SK-N-SH (cell line): ENCODE results near the gene NSUN7. TPM values are rescaled to one million over a fixed set of nuclear protein-coding genes. Genes with fewer than 3 reads are reported as not detected.

Source experiments
- CTCF ChIA-PET: fragments of 300-600, 350-600 bp; formaldehyde crosslinking; extraction: SDS; loops from one replicate; lab custom pipeline; 2021; lab: Yijun Ruan, JAX
- POLR2A ChIA-PET: fragments of 350-600 bp; sonication (Branson Sonifier 250); formaldehyde crosslinking; extraction: SDS; loops from one replicate; lab custom pipeline; 2020; ENCODE audit warnings: antibody characterized with exemption, inconsistent platforms; lab: Yijun Ruan, JAX
- DNase-seq: peaks from one replicate; pipeline ENCODE4 v3.0.0; 2012
- H2AFZ ChIP-seq: fragments of 200-600 bp; sonication (generic); 2 replicates; pipeline ENCODE4 v1.8.1; 2016; ENCODE audit warnings: antibody characterized with exemption, mild to moderate bottlenecking, low read depth
- H3F3A ChIP-seq: fragments of 200-600 bp; sonication (generic); replicated peaks from 2 replicates; pipeline ENCODE3; 2016; ENCODE audit warnings: antibody characterized with exemption, mild to moderate bottlenecking; ENCODE audit not compliant: insufficient read depth
- H3K27ac ChIP-seq, 2 experiments: fragments of 200-500 bp in 1 of 2; fragments of 200-600 bp in 1 of 2; sonication (Bioruptor generic) in 1 of 2; sonication (generic), shearing (Covaris generic) in 1 of 2; 2 replicates each; pipeline versions ENCODE4 v1.5.1 to v1.6.1; 2014 to 2016; ENCODE audit warnings: low read depth in 2 of 2, inconsistent platforms in 1 of 2, low read length in 1 of 2, mild to moderate bottlenecking in 1 of 2, mixed read lengths in 1 of 2
- H3K27me3 ChIP-seq: fragments of 200-600 bp; sonication (generic), shearing (Covaris generic); 2 replicates; pipeline ENCODE4 v1.6.1; 2016; ENCODE audit warnings: mixed run types; ENCODE audit not compliant: insufficient read depth
- H3K36me3 ChIP-seq, 2 experiments: fragments of 200-500 bp in 1 of 2; fragments of 200-600 bp in 1 of 2; sonication (Bioruptor generic) in 1 of 2; sonication (generic) in 1 of 2; replicated peaks in 1 of 2; 2 replicates each; pipeline versions ENCODE3 to v1.5.1; 2014 to 2016; ENCODE audit warnings: low read length in 1 of 2, mild to moderate bottlenecking in 1 of 2; ENCODE audit not compliant: insufficient read depth in 2 of 2, control insufficient read depth in 1 of 2
- H3K4me1 ChIP-seq, 2 experiments: fragments of 200-500 bp in 1 of 2; fragments of 200-600 bp in 1 of 2; sonication (Bioruptor generic) in 1 of 2; sonication (generic), shearing (Covaris generic) in 1 of 2; 2 replicates each; pipeline versions ENCODE4 v1.5.1 to v1.6.1; 2014 to 2016; ENCODE audit warnings: low read depth in 1 of 2, low read length in 1 of 2, mixed run types in 1 of 2; ENCODE audit not compliant: insufficient read depth in 2 of 2, control insufficient read depth in 1 of 2
- H3K4me2 ChIP-seq: fragments of 200-600 bp; sonication (generic), shearing (Covaris generic); 2 replicates; pipeline ENCODE4 v1.6.1; 2017; ENCODE audit warnings: mixed run types
- H3K4me3 ChIP-seq, 2 experiments: fragments of 200-500 bp in 1 of 2; fragments of 200-600 bp in 1 of 2; sonication (Bioruptor generic) in 1 of 2; sonication (generic), shearing (Covaris generic) in 1 of 2; 2 replicates each; pipeline versions ENCODE4 v1.5.1 to v1.8.1; 2014 to 2016; ENCODE audit warnings: low read depth in 2 of 2, inconsistent platforms in 1 of 2, low read length in 1 of 2, mild to moderate bottlenecking in 1 of 2, mixed read lengths in 1 of 2, moderate library complexity in 1 of 2
- H3K79me2 ChIP-seq: fragments of 200-600 bp; sonication (generic); 2 replicates; pipeline ENCODE4 v1.8.1; 2017; ENCODE audit warnings: mild to moderate bottlenecking; ENCODE audit not compliant: insufficient read depth
- H3K9ac ChIP-seq: fragments of 200-600 bp; sonication (generic); 2 replicates; pipeline ENCODE4 v1.6.1; 2017; ENCODE audit warnings: mixed run types
- H3K9me2 ChIP-seq: fragments of 200-600 bp; sonication (generic); 2 replicates; pipeline ENCODE4 v1.6.1; 2017; ENCODE audit warnings: mixed run types
- H3K9me3 ChIP-seq: fragments of 200-600 bp; sonication (generic); 2 replicates; pipeline ENCODE4 v1.6.1; 2017; ENCODE audit warnings: mixed run types, mild to moderate bottlenecking, moderate library complexity
- H4K20me1 ChIP-seq: fragments of 200-600 bp; sonication (generic); 2 replicates; pipeline ENCODE4 v1.6.1; 2017; ENCODE audit warnings: mild to moderate bottlenecking, mixed run types; ENCODE audit not compliant: insufficient read depth
- ELF1 ChIP-seq: IDR thresholded peaks from 2 replicates; pipeline ENCODE4 v1.4.0; 2012
- EZH2phosphoT487 ChIP-seq: fragments of 200-600 bp; sonication (generic); IDR thresholded peaks from 2 replicates; pipeline ENCODE4 v1.6.1; 2017; ENCODE audit warnings: low read depth, mixed run types, mild to moderate bottlenecking, antibody characterized with exemption, moderate library complexity, borderline replicate concordance
- FOSL2 ChIP-seq: IDR thresholded peaks from 2 replicates; pipeline ENCODE4 v1.4.0; 2012; ENCODE audit warnings: low read depth, mild to moderate bottlenecking, moderate library complexity, borderline replicate concordance
- FOXJ3 ChIP-seq: sonication (generic); formaldehyde crosslinking; IDR thresholded peaks from 2 replicates; pipeline ENCODE4 v1.5.1; 2020; ENCODE audit warnings: mild to moderate bottlenecking, missing genetic modification reagents
- GATA2 ChIP-seq: sonication (generic); formaldehyde crosslinking; IDR thresholded peaks from 2 replicates; pipeline ENCODE4 v1.5.0; 2020; ENCODE audit warnings: mild to moderate bottlenecking, missing genetic modification reagents
- JUND ChIP-seq: IDR thresholded peaks from 2 replicates; pipeline ENCODE4 v1.4.0; 2012
- MEF2A ChIP-seq: IDR thresholded peaks from 2 replicates; pipeline ENCODE4 v1.4.0; 2012; ENCODE audit warnings: low read depth, borderline replicate concordance
- POLR2AphosphoS5 ChIP-seq: IDR thresholded peaks from 2 replicates; pipeline ENCODE4 v1.6.1; 2012; ENCODE audit warnings: low read depth, low read length
- RAD21 ChIP-seq: IDR thresholded peaks from 2 replicates; pipeline ENCODE4 v1.6.1; 2012; ENCODE audit warnings: mild to moderate bottlenecking, low read length
- RCOR1 ChIP-seq: fragments of 150-350 bp; IDR thresholded peaks from 2 replicates; pipeline ENCODE4 v1.6.1; 2017; ENCODE audit warnings: antibody characterized with exemption, low read length
- RFX5 ChIP-seq: IDR thresholded peaks from 2 replicates; pipeline ENCODE4 v1.6.1; 2012; ENCODE audit warnings: mild to moderate bottlenecking, improper control_type of control experiment, low read length
- RXRA ChIP-seq: IDR thresholded peaks from 2 replicates; pipeline ENCODE4 v1.4.0; 2012; ENCODE audit warnings: low read depth, mild to moderate bottlenecking, borderline replicate concordance
- SIN3A ChIP-seq: IDR thresholded peaks from 2 replicates; pipeline ENCODE4 v1.6.1; 2012; ENCODE audit warnings: low read depth, mild to moderate bottlenecking, low read length, moderate library complexity, borderline replicate concordance
- SMC3 ChIP-seq: IDR thresholded peaks from 2 replicates; pipeline ENCODE4 v1.6.1; 2012; ENCODE audit warnings: low read depth, low read length, improper control_type of control experiment
- TAF1 ChIP-seq: IDR thresholded peaks from 2 replicates; pipeline ENCODE4 v1.6.1; 2012; ENCODE audit warnings: low read depth, mild to moderate bottlenecking, low read length, moderate library complexity, borderline replicate concordance
- TCF12 ChIP-seq: IDR thresholded peaks from 2 replicates; pipeline ENCODE4 v1.4.0; 2012
- TEAD4 ChIP-seq: IDR thresholded peaks from 2 replicates; pipeline ENCODE4 v1.4.0; 2012; ENCODE audit warnings: mild to moderate bottlenecking, borderline replicate concordance; ENCODE audit not compliant: insufficient read depth
- YY1 ChIP-seq: IDR thresholded peaks from 2 replicates; pipeline ENCODE4 v1.4.0; 2012; ENCODE audit warnings: low read depth, mild to moderate bottlenecking
- WGBS: methylation state at CpG from one replicate; pipeline ENCODE4 v1.1.6; 2017; ENCODE audit warnings: low lambda C conversion rate; 5-methylcytosine and 5-hydroxymethylcytosine counted together
- polyA plus RNA-seq, 3 experiments: library from polyadenylated mRNA; depleted of rRNA; stranded (reverse); fragments of >200 nt; gene quantifications; 2 replicates each; pipeline ENCODE4 v1.2.3, GENCODE V29; 2012
- TF ChIP-seq, protein P1 (sequence below): fragments of 150-350 bp; IDR thresholded peaks from 2 replicates; pipeline ENCODE4 v1.6.1; 2016; ENCODE audit warnings: mild to moderate bottlenecking, low read depth, low read length
- TF ChIP-seq, protein P2 (sequence below): IDR thresholded peaks from 2 replicates; pipeline ENCODE4 v1.6.1; 2012; ENCODE audit warnings: mild to moderate bottlenecking, low read depth, low read length, moderate library complexity
- TF ChIP-seq, protein P3 (sequence below): IDR thresholded peaks from 2 replicates; pipeline ENCODE4; 2012
- TF ChIP-seq, protein P4 (sequence below): fragments of 150-350 bp; IDR thresholded peaks from 2 replicates; pipeline ENCODE4 v1.6.1; 2017; ENCODE audit warnings: antibody characterized with exemption, low read length, low read depth, borderline replicate concordance

Gene NSUN7
- polyA plus RNA-seq, 1 of the 3 experiments (the other 2 are of a cell fraction), result 0.28 TPM

DNA sequence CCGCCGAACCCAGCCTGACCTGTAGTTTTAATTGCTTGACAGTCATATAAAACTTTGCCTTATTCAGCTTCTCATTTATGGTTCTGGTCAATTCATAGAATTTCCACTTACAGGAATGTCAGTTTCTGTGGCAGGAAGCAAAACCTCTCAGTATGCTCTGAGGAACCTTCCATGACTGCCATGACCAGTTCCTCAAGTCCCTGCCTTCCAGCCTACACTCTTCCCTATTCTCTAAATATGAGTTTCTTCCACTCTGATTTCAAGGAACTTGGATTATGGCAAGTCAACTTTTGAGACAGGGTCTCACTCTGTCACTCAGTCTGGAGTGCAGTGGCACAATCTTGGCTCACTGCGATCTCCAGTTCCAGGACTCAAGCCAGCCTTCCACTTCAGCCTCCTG lies 26.0 kb upstream of the NSUN7 start:
- POLR2A ChIA-PET, result no interaction called here
- 100% methylated on average over 3 of the region's 3 CpGs for WGBS
- no peaks in the 10 kb centered on the region for H3K9me2 ChIP-seq
- no peak overlapping the region for H3K27ac ChIP-seq
- no peak overlapping the region for H3K4me3 ChIP-seq
- H2AFZ ChIP-seq, result no peak overlapping the region
- H3K36me3 ChIP-seq, result no peaks in the 10 kb centered on the region
- no peaks in the 10 kb centered on the region for H3K27me3 ChIP-seq
- TF ChIP-seq RFX5 (no peak), ELF1 (no peak), FOSL2 (no peak), TCF12 (no peak), RAD21 (no peak), TAF1 (no peak), JUND (no peak), SIN3A (no peak), TEAD4 (no peak)
- TF ChIP-seq, all 33 proteins: peak for 0
- H3K79me2 ChIP-seq, result no peaks in the 10 kb centered on the region
- H3K9me3 ChIP-seq, result no peaks in the 10 kb centered on the region
- H3F3A ChIP-seq, result no peaks in the 10 kb centered on the region
- no peak overlapping the region for H3K9ac ChIP-seq
- H3K4me2 ChIP-seq, result no peak overlapping the region
- H4K20me1 ChIP-seq, result no peaks in the 10 kb centered on the region
- DNase-seq, result no peak
- H3K4me1 ChIP-seq, result no peaks in the 10 kb centered on the region
- CTCF ChIA-PET, result no interaction called here

DNA sequence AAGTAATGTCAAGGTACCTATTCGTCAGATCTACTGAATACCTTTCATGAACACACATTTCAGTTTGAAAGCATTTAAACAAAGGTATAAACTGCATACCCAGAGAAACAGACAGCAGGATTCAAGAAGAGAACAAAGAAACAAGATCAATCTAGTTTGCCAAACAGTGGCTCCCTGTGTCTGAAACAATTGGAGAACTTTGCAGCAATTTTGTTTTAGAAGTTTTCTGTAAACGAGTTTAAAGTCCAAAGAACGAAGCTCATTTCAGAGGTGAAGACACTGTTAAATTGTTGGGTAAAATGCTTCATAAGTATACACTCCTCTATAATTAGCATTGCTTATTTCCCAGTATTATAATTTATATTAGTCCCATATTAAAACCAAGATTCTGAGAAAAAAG lies 21.4 kb upstream of the NSUN7 start:
- H3K4me1 ChIP-seq, result peaks cover 0 to 3% of the 10 kb centered on the region in 2 experiments; a peak in 1 of 4 replicates
- no peak for DNase-seq
- no peaks in the 10 kb centered on the region for H3K9me2 ChIP-seq
- H3K27me3 ChIP-seq, result no peaks in the 10 kb centered on the region
- no peaks in the 10 kb centered on the region for H3K36me3 ChIP-seq
- no peaks in the 10 kb centered on the region for H4K20me1 ChIP-seq
- no peak overlapping the region for H3K4me2 ChIP-seq
- H3F3A ChIP-seq, result no peaks in the 10 kb centered on the region
- 78% methylated on average over 3 of the region's 3 CpGs for WGBS
- ChIA-PET POLR2A (no interaction called here), CTCF (interaction anchor here (0.7 kb wide), 1 partner anchor 10 kb away, joined by 3 read pairs; no protein-coding TSS in a partner anchor)
- TF ChIP-seq TEAD4, result no peak
- no peak for TF ChIP-seq SMC3
- TF ChIP-seq, protein P1, sequence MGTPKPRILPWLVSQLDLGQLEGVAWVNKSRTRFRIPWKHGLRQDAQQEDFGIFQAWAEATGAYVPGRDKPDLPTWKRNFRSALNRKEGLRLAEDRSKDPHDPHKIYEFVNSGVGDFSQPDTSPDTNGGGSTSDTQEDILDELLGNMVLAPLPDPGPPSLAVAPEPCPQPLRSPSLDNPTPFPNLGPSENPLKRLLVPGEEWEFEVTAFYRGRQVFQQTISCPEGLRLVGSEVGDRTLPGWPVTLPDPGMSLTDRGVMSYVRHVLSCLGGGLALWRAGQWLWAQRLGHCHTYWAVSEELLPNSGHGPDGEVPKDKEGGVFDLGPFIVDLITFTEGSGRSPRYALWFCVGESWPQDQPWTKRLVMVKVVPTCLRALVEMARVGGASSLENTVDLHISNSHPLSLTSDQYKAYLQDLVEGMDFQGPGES, result no peak
- TF ChIP-seq, protein P2, sequence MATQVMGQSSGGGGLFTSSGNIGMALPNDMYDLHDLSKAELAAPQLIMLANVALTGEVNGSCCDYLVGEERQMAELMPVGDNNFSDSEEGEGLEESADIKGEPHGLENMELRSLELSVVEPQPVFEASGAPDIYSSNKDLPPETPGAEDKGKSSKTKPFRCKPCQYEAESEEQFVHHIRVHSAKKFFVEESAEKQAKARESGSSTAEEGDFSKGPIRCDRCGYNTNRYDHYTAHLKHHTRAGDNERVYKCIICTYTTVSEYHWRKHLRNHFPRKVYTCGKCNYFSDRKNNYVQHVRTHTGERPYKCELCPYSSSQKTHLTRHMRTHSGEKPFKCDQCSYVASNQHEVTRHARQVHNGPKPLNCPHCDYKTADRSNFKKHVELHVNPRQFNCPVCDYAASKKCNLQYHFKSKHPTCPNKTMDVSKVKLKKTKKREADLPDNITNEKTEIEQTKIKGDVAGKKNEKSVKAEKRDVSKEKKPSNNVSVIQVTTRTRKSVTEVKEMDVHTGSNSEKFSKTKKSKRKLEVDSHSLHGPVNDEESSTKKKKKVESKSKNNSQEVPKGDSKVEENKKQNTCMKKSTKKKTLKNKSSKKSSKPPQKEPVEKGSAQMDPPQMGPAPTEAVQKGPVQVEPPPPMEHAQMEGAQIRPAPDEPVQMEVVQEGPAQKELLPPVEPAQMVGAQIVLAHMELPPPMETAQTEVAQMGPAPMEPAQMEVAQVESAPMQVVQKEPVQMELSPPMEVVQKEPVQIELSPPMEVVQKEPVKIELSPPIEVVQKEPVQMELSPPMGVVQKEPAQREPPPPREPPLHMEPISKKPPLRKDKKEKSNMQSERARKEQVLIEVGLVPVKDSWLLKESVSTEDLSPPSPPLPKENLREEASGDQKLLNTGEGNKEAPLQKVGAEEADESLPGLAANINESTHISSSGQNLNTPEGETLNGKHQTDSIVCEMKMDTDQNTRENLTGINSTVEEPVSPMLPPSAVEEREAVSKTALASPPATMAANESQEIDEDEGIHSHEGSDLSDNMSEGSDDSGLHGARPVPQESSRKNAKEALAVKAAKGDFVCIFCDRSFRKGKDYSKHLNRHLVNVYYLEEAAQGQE, result no peak
- no peak for TF ChIP-seq FOXJ3 (CRISPR knock-in tag)
- no peak for TF ChIP-seq GATA2 (CRISPR knock-in tag)
- no peak for TF ChIP-seq RXRA
- TF ChIP-seq MEF2A, result no peak
- no peak for TF ChIP-seq RCOR1
- TF ChIP-seq, protein P3, sequence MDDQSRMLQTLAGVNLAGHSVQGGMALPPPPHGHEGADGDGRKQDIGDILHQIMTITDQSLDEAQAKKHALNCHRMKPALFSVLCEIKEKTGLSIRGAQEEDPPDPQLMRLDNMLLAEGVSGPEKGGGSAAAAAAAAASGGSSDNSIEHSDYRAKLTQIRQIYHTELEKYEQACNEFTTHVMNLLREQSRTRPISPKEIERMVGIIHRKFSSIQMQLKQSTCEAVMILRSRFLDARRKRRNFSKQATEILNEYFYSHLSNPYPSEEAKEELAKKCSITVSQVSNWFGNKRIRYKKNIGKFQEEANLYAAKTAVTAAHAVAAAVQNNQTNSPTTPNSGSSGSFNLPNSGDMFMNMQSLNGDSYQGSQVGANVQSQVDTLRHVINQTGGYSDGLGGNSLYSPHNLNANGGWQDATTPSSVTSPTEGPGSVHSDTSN, result no peak
- TF ChIP-seq TCF12, result no peak
- no peak for TF ChIP-seq YY1
- no peak for TF ChIP-seq POLR2AphosphoS5
- no peak for TF ChIP-seq RAD21
- no peak for TF ChIP-seq EZH2phosphoT487
- TF ChIP-seq, protein P4, sequence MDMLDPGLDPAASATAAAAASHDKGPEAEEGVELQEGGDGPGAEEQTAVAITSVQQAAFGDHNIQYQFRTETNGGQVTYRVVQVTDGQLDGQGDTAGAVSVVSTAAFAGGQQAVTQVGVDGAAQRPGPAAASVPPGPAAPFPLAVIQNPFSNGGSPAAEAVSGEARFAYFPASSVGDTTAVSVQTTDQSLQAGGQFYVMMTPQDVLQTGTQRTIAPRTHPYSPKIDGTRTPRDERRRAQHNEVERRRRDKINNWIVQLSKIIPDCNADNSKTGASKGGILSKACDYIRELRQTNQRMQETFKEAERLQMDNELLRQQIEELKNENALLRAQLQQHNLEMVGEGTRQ, result no peak
- H3K79me2 ChIP-seq, result no peaks in the 10 kb centered on the region
- no peaks in the 10 kb centered on the region for H3K9me3 ChIP-seq
- no peak overlapping the region for H3K27ac ChIP-seq
- H2AFZ ChIP-seq, result no peak overlapping the region
- H3K4me3 ChIP-seq, result no peak overlapping the region
- H3K9ac ChIP-seq, result no peak overlapping the region
